Measurements from ENCODE around the gene CCR2. TPM values are rescaled to one million over a fixed set of nuclear protein-coding genes. Genes with fewer than 3 reads are reported as not detected.

CCR2 gene
- total and polyA plus RNA-seq, 2 of the 4 experiments (the other 2 are of a cell fraction), result not detected

DNA sequence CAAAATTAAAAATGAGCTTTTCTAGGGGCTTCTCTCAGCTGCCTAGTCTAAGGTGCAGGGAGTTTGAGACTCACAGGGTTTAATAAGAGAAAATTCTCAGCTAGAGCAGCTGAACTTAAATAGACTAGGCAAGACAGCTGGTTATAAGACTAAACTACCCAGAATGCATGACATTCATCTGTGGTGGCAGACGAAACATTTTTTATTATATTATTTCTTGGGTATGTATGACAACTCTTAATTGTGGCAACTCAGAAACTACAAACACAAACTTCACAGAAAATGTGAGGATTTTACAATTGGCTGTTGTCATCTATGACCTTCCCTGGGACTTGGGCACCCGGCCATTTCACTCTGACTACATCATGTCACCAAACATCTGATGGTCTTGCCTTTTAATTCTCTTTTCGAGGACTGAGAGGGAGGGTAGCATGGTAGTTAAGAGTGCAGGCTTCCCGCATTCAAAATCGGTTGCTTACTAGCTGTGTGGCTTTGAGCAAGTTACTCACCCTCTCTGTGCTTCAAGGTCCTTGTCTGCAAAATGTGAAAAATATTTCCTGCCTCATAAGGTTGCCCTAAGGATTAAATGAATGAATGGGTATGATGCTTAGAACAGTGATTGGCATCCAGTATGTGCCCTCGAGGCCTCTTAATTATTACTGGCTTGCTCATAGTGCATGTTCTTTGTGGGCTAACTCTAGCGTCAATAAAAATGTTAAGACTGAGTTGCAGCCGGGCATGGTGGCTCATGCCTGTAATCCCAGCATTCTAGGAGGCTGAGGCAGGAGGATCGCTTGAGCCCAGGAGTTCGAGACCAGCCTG is 17.8 kb downstream of the CCR2 start:
- no peaks in the 10 kb centered on the region for H3K79me1 ChIP-seq (ENCODE audit: low read depth in 1 of 2, low read length in 2 of 2)
- no peaks in the 10 kb centered on the region for H3K36me3 ChIP-seq (ENCODE audit: control insufficient read depth, insufficient read depth, low read length)
- H2AK9ac ChIP-seq (replicated peaks; ENCODE audit: low read depth, low read length, poor library complexity), result no peak overlapping the region
- H3K23ac ChIP-seq (ENCODE audit: low read depth, low read length), result no peak overlapping the region
- no TSS peak for BruUV-seq (replicated peaks)
- H3K9me1 ChIP-seq (ENCODE audit: insufficient read depth, low read length), result no peaks in the 10 kb centered on the region
- H3K18ac ChIP-seq (ENCODE audit: low read depth, low read length), result no peak overlapping the region
- H2BK20ac ChIP-seq (ENCODE audit: low read depth, low read length), result no peak overlapping the region
- dilution Hi-C loops (cut with HindIII; ENCODE audit: low sequenced_read_pairs, unreplicated experiment) (no loop called here), in situ Hi-C loops (cut with MboI; ENCODE audit: low sequenced_read_pairs) (loop anchor here (10.0 kb wide), 2 partner anchors 287 to 427 kb away; partner anchors contain the start of gene CXCR6), intact Hi-C loops (cut with micrococcal nuclease) (loop anchor here (1.0 to 5.0 kb wide), 2 partner anchors 164 to 283 kb away; partner anchors contain the start of gene CCR1)
- no peak overlapping the region for H3K4ac ChIP-seq (ENCODE audit: low read depth, low read length)
- H3K4me3 ChIP-seq (ENCODE audit: insufficient read depth, low read depth, low read length), result no peak overlapping the region
- ChIA-PET POLR2A (ENCODE audit: unreplicated experiment) (no interaction called here), CTCF (interaction anchor here (1.0 to 2.7 kb wide), 7 partner anchors 15 to 293 kb away, joined by 3 to 8 read pairs (median 4); partner anchors contain the start of gene CCR1)
- H2AK5ac ChIP-seq (ENCODE audit: low read depth, low read length), result no peak overlapping the region
- H4K20me1 ChIP-seq (ENCODE audit: insufficient read depth, low read length), result no peaks in the 10 kb centered on the region
- 83% methylated on average over 1 of the region's 10 CpGs; no CpG with 5 or more reads in 1 of the 2 experiments for WGBS, 2 experiments (ENCODE audit: extremely low coverage in 2 of 2, insufficient read length in 1 of 2)
- no peak overlapping the region for H3K9ac ChIP-seq (ENCODE audit: low read depth, low read length)
- H2BK120ac ChIP-seq (ENCODE audit: low read depth, low read length), result no peak overlapping the region
- no peak overlapping the region for H3K14ac ChIP-seq (replicated peaks; ENCODE audit: low read depth, low read length)
- no peak overlapping the region for H4K91ac ChIP-seq (ENCODE audit: insufficient read depth, low read depth, low read length)
- ATAC-seq (ENCODE audit: low read depth) (no peak), DNase-seq (no peak)
- H3K27ac ChIP-seq (ENCODE audit: insufficient read depth, low read length), result no peak overlapping the region
- no peaks in the 10 kb centered on the region for H3K9me3 ChIP-seq (ENCODE audit: control insufficient read depth, insufficient read depth, low read length)
- no peak overlapping the region for H2BK5ac ChIP-seq (ENCODE audit: low read depth, low read length, poor library complexity, severe bottlenecking)
- H2BK15ac ChIP-seq (ENCODE audit: low read depth, low read length), result no peak overlapping the region
- no peak overlapping the region for H4K8ac ChIP-seq (ENCODE audit: low read depth in 2 of 2, low read length in 2 of 2)
- peaks cover 52% of the 10 kb centered on the region for H3K27me3 ChIP-seq (ENCODE audit: control insufficient read depth, insufficient read depth, low read length)
- no peaks in the 10 kb centered on the region for H3K4me1 ChIP-seq (ENCODE audit: control insufficient read depth, insufficient read depth, low read length)
- H2AFZ ChIP-seq (replicated peaks; ENCODE audit: low read length, poor library complexity), result no peak overlapping the region
- no peak overlapping the region for H4K5ac ChIP-seq (ENCODE audit: low read depth, low read length)
- no peak for TF ChIP-seq USF2 (IDR thresholded peaks at IDR 0.05; ENCODE audit: low read depth, low read length)
- no peak for TF ChIP-seq RCOR1 (IDR thresholded peaks at IDR 0.05; ENCODE audit: insufficient replicate concordance, low read length)
- TF ChIP-seq FOS (IDR thresholded peaks at IDR 0.05; ENCODE audit: low read depth, low read length), result no peak
- no peak for TF ChIP-seq RAD21 (IDR thresholded peaks at IDR 0.05; ENCODE audit: low read length)
- no peak for TF ChIP-seq SMC3 (IDR thresholded peaks at IDR 0.05; ENCODE audit: low read depth, low read length)
- no peak for TF ChIP-seq MAZ (IDR thresholded peaks at IDR 0.05; ENCODE audit: borderline replicate concordance, low read depth, low read length)
- no peak for TF ChIP-seq POLR2A (IDR thresholded peaks at IDR 0.05; ENCODE audit: low read depth, low read length)
- H3K56ac ChIP-seq (ENCODE audit: extremely low read depth, insufficient read depth, low read length), result no peak overlapping the region
- no peak overlapping the region for H3K4me2 ChIP-seq (ENCODE audit: low read depth, low read length)
